Mononuclear cell (primary cell): Measurements from ENCODE around the gene RABL3. TPM values are rescaled to one million over a fixed set of nuclear protein-coding genes. Genes with fewer than 3 reads are reported as not detected.
"Not testable (repeated sequence)": the region's sequence is repeated elsewhere in the genome, so short reads cannot be mapped to it uniquely, and the experiment has no call there.

Source experiments
- H3K27me3 ChIP-seq: 2 replicates; pipeline ENCODE4 v1.6.0; 2011; ENCODE audit warnings: low read length, control low read depth; ENCODE audit not compliant: insufficient read depth
- H3K4me1 ChIP-seq: 2 replicates; pipeline ENCODE4 v1.5.1; 2011; ENCODE audit warnings: mild to moderate bottlenecking, low read length, control low read depth; ENCODE audit not compliant: insufficient read depth
- H3K4me3 ChIP-seq: 2 replicates; pipeline ENCODE4 v1.5.1; 2011; ENCODE audit warnings: mild to moderate bottlenecking, low read length, moderate library complexity
- H3K9me3 ChIP-seq: 2 replicates; pipeline ENCODE4 v1.5.1; 2011; ENCODE audit warnings: low read depth, mild to moderate bottlenecking, control low read depth, low read length
- total RNA-seq: library from RNA; depleted of rRNA; stranded (reverse); fragments of >200 nt; gene quantifications from one replicate; pipeline ENCODE4 v1.2.3, GENCODE V29; 2012

RABL3 gene
- total RNA-seq, 1 donor, result 13.7 TPM

DNA sequence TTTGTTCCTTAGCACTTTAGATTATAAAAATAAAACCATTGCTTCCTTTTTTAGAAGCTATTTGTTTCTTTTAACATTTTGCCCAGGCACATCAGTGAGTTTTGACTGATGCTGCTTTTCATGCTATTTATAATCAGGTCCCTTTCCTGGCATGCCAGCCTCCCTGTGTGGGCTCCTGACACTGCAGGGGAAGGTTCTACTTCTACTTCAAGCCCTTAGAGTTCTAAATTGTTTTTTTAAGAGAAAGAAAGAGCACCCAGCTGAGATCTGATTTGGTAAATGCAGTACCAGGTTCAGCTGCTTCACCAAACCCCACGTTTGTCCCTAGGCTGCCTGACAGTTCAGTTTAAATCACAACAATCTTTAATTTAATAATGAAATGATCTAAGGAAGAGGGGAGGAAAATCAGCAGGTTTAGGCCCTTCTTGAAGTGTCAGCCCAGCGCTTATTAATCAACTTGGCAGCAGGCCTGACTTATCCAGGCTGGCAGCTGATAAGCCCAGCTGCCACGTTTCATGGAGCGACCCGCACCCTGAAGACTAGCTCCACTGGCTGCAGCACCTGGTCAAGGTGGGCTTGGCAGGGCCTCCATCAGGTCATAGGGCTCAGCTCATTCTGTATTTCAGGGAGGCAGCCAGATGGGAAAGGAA is 89.3 kb downstream of the RABL3 start:
- Histone ChIP-seq H3K4me3 (no peak overlapping the region), H3K4me1 (no peaks in the 10 kb centered on the region), H3K27me3 (no peaks in the 10 kb centered on the region), H3K9me3 (no peaks in the 10 kb centered on the region)

DNA sequence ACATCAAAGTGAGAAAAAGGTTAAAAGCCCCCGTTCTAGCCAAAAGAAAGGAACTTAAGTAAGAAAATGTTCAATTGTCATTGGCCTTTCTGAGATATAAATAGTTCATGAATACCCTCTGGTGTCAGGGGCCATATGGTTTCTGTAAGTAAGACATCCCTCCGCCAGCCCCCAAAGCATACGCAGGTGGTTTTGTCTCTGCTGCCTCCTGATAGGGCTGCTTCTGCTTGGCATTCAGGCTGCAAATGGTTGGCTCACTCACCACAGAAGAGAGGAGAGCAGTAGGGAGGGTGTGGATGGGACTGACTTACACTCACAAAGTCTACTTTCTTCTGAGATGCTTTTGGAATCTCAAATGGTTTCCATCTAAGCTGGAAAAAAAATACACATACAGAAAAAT is 90.0 kb downstream of the RABL3 start:
- Histone ChIP-seq H3K27me3 (no peaks in the 10 kb centered on the region), H3K4me3 (no peak overlapping the region), H3K9me3 (no peaks in the 10 kb centered on the region), H3K4me1 (no peaks in the 10 kb centered on the region)

DNA sequence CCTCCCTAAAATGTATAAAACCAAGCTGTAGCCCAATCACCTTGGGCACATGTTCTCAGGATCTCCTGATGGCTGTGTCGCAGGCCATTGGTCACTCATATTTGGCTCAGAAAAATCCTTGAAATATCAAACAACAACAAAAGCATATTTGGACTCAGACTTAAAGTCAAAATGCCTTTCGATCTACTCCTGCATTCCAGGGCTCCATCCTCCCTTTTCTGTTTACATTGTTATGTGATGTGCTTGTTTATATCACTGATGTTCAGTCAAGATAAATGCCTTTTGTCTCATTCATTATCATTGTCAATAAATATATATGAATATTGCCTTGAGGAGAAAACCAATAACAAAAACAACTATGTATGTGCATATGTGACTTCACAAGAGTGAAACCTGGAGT is 92.0 kb downstream of the RABL3 start:
- Histone ChIP-seq H3K9me3 (no peaks in the 10 kb centered on the region), H3K4me3 (no peak overlapping the region), H3K27me3 (no peaks in the 10 kb centered on the region), H3K4me1 (no peaks in the 10 kb centered on the region)

DNA sequence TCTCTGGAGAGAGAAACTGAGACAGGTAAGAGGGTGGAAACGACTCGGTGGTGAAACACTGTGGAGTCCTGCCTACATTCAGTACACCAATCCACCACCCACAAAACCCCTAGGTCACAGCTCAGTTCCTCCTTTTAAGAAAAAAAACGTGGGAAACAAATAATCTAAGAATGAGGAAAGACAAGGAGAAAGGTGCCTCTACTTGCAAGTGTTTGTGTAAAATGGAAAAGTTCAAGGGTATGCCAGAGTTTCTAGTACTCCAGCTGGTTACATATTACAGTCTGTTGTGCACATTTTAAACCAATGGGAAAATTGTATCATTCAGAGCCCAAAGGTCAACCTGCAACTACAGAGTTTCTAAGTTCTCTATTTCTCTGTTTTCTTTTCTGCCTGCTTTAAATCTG is 92.5 kb downstream of the RABL3 start:
- Histone ChIP-seq H3K9me3 (no peaks in the 10 kb centered on the region), H3K4me1 (no peaks in the 10 kb centered on the region), H3K27me3 (no peaks in the 10 kb centered on the region), H3K4me3 (no peak overlapping the region)

DNA sequence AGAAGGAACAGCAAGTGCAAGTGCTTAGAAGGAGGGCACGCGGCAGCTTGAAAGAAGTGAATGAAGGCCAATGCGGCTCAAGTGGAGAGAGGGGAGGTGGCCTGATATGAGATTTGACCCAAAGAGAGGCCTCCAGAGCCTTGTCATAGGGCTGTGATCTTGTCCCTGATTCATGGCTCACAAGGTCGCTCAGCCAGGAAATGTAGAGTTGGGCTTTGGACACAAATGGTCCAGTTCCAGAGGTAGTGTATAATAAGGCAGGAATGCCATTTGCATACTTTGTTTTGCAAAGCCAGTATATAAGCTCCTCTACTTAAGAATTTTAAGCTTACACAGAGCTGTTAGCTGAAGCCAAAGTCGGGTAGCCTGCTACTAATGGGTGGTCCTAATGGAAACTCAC is 94.0 kb downstream of the RABL3 start:
- Histone ChIP-seq H3K4me1 (no peaks in the 10 kb centered on the region), H3K4me3 (no peak overlapping the region), H3K9me3 (no peaks in the 10 kb centered on the region), H3K27me3 (no peaks in the 10 kb centered on the region)

DNA sequence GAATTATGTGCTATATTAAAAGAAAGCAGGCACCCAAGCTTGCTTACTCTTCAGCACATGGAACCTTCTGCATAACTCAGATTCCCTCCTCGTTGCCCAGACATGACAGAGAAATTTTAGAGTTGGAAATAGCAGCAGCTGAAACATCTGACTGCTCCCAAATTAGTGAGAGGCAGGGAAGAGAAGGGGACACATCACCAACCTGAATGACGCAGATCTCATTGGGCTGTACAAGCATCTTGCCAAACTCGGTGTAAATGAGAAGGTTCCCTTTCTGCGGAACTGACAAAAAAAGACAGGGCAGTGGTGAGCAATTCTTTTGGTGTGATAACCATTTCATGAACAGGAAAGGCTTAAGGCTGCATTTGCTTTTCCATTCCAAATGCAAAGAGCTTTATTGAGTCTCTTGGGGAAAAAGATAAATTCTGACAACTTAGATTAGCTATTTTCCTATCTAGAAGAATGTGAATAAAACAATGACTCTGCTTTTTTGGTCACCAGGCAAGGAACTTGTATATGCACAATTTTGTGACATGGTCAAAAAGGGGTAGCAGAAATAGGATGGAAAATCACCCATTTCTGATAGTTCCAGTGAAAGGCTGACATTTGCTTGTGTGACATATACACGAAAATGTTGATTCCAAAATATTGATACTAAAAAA is 95.4 kb downstream of the RABL3 start:
- Histone ChIP-seq H3K4me1 (peaks cover 3% of the 10 kb centered on the region), H3K4me3 (no peak overlapping the region), H3K27me3 (no peaks in the 10 kb centered on the region), H3K9me3 (no peaks in the 10 kb centered on the region)

DNA sequence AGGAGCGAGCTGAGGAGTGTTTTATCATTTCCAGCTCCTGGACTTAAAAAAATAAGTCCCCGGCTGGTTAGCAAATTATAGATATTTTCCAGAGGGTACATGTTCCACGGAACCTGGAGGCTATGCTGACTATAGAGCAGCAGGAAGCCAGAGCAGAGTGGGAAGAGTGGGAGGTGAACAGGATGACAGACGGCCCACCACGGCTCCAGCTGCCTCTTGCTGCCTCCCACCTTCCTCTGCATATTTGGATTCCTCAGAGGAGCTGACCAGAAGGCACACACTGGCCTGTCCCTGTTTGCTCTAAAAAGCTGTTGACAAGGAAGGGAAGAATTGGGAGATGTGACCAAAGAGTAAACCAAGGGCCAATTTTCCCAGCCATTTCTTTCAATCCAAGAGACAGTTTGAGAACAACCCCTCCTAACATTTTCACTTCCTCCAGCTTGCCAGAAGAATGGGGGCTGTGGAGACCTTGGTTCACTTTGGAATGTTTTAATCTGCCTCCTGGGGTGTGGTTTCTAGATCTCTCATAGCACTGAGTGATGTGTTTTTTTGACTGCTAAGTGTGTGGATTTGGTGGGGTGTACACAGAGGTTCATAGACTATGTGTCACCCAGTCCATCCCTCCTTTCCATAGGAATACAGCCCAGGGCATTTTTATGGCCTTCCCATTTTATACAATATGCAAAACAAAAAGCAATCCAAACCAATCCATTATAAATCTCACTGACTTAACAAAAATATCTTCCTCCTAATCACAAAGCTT is 97.1 kb downstream of the RABL3 start:
- Histone ChIP-seq H3K4me1 (peaks cover 3% of the 10 kb centered on the region), H3K9me3 (no peaks in the 10 kb centered on the region), H3K4me3 (no peak overlapping the region), H3K27me3 (no peaks in the 10 kb centered on the region)

DNA sequence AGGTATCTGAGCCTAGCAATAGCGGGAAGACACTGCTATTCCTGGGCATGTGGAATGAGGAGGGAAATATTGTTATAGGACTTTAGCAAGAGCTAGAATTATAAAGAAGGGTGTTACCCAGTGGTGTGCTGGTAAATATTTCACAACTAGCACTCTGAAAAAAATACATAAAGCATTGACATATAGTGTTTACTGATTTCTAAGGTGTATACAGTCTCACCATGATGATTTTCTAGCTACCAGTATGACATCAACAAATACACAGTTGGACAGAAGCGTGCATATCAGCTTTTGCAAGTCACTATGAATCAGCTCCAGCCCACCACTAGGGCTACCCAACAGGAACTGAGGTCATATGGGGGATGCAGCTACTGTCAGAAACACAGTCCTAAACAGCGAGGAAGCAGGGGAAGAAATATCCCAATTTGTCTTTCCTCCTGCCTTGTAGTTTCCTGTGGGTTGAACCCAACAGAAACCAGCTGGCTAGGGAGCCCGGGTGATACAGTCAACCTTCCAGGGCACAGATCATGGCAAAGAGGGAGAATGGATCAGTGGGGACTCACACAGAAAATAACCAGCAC is 99.9 kb downstream of the RABL3 start:
- H3K9me3 ChIP-seq, result no peaks in the 10 kb centered on the region
- no peak overlapping the region for H3K4me3 ChIP-seq
- peaks cover 3% of the 10 kb centered on the region for H3K4me1 ChIP-seq
- no peaks in the 10 kb centered on the region for H3K27me3 ChIP-seq

DNA sequence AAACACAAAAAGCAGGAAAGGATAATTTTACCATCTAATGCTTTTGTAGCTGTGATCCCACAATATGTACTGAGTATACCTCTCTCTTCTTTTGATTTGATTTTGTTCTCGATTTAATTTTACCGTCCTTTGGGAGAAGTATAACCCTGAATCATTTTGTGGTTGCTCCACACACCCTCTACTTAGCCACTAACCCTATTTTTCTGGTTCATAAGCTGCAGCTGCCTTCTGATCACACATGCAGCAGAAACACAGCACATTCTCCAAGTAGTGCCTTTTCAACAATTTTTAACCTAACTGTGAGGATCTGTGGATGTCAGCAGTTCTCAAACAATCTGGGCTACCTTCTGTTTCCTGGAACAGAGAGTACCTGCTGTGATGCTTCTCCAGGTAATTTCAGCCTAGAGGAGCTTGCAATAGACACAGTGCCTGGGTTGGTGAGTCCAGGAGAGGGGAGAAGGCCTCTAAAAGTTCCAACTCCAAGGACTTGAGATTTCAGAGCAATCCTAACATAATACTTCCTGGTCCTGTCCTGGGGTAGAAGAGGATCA is 100.5 kb downstream of the RABL3 start:
- H3K4me1 ChIP-seq, result peaks cover 3% of the 10 kb centered on the region
- no peaks in the 10 kb centered on the region for H3K9me3 ChIP-seq
- H3K4me3 ChIP-seq, result no peak overlapping the region
- no peaks in the 10 kb centered on the region for H3K27me3 ChIP-seq

DNA sequence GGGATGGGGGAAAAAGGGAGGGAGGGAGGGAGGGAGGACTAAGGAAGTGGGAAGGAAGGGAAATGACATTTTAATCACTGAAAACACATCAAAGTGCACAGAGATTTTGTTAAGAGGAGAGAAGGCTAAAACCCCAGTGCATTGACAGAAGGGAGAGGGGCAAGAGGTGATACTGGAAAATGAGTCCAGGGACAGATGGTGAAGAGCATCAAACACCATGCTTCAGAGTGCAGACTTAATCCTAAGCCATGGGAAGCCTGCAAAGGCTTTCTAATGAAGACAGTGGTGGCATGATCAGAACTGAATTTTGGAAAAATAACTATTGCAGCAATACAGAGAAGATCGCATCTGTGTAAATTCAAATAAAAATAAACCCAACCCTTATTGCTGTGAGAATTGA is 102.1 kb downstream of the RABL3 start:
- Histone ChIP-seq H3K4me1 (peaks cover 3% of the 10 kb centered on the region), H3K9me3 (no peaks in the 10 kb centered on the region), H3K4me3 (no peak overlapping the region), H3K27me3 (no peaks in the 10 kb centered on the region)

DNA sequence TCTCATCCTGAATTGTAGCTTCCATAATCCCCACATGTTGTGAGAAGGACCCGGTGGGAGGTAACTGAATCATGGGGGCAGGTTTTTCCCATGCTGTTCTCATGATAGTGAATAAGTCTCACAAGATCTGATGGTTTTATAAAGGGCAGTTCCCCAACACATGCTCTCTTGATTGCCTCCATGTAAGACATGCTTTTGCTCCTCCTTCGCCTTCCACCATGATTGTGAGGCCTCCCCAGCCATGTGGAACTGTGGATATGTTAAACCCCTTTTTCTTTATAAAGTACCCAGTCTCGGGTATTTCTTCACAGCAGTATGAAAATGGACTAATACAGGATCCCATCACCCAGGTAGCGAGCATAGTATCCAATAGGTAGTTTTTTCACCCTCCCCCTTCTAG is 103.5 kb downstream of the RABL3 start:
- not testable (repeated sequence) for H3K9me3 ChIP-seq, H3K27me3 ChIP-seq, H3K4me3 ChIP-seq, H3K4me1 ChIP-seq

DNA sequence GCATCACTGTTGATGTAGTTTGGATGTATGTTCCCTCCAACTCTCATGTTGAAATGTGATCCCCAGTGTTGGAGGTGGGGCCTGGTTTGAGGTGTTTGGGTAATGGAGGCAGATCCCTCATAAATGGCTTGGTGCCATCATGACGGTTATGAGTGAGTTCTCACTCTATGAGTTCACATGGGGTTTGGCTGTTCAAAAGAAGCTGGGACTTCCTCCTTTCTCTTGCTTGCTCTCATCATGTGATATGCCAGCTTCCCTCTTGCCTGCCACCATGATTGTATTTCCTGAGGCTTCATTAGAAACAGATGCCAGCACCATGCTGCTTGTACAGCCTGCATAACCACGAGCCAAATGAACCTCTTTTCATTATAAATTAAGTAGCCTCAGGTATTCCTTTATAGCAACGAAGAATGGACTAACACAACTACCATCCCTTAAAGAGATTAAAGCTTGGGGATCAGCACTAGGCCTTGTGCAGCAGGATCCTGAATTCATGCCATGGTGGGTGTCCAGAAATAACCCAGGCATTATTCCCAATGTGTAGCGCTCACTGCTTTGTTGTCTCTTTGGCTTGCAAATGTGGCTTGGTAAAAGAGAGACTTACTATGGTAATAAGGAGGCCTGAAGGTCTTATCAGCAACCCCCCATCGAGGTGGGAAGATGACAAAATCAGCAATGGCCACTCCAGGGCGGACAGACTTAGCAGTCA is 104.3 kb downstream of the RABL3 start:
- Histone ChIP-seq H3K27me3 (no peaks in the 10 kb centered on the region), H3K9me3 (no peaks in the 10 kb centered on the region), H3K4me1 (peaks cover 3% of the 10 kb centered on the region), H3K4me3 (no peak overlapping the region)

DNA sequence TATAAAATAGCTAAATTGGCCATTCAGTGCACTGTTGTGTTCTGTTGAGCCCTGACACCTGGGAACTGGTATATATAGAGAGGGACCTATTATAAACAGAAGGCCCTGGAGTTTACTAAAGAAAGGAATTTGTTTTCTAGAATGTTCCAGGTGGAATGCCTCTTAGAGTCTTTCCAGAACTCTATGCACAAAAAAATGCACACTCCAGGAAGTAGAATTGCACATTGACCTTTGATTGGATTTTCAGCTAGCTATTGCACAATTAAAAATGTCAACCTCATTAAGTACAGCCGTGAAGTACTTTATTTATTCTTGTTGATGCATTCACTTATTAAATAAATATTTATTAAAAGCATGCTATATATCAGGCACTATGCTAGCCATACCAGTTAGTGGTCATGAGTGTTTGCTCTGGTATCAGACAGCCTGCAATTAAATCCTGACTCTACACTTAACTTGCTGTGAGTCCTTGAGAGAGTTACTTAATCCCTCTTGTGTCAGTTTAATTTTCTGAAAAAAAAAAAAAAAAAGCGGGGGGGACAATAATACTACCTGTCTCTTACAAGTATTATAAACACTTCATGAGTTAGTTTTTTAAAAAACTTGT is 105.4 kb downstream of the RABL3 start:
- Histone ChIP-seq H3K9me3 (no peaks in the 10 kb centered on the region), H3K27me3 (no peaks in the 10 kb centered on the region), H3K4me3 (no peak overlapping the region), H3K4me1 (no peaks in the 10 kb centered on the region)
